OCI-LY1 (cell line): ENCODE data around the gene GJB4.

Experiments
- H2AFZ ChIP-seq: fragments of 200-600 bp; sonication (generic), shearing (Covaris generic); 2 replicates; pipeline ENCODE4 v1.6.0; 2014; ENCODE audit warnings: antibody characterized with exemption, mild to moderate bottlenecking, low read length
- H3F3A ChIP-seq: fragments of 200-600 bp; sonication (generic), shearing (Covaris generic); 2 replicates; pipeline ENCODE4 v1.6.0; 2014; ENCODE audit warnings: mild to moderate bottlenecking, antibody characterized with exemption, low read length, moderate library complexity; ENCODE audit not compliant: insufficient read depth
- H3K27ac ChIP-seq: fragments of 200-600 bp; sonication (generic); 2 replicates; pipeline ENCODE4 v1.5.1; 2014; ENCODE audit warnings: low read length, mixed run types, mild to moderate bottlenecking, low read depth; ENCODE audit not compliant: poor library complexity, severe bottlenecking
- H3K27me3 ChIP-seq: fragments of 200-600 bp; sonication (generic); 2 replicates; pipeline ENCODE4 v1.6.0; 2014; ENCODE audit warnings: antibody characterized with exemption, mild to moderate bottlenecking, low read length, moderate library complexity; ENCODE audit not compliant: insufficient read depth
- H3K36me3 ChIP-seq: fragments of 200-600 bp; sonication (generic); 2 replicates; pipeline ENCODE4 v1.6.1; 2014; ENCODE audit warnings: mild to moderate bottlenecking, antibody characterized with exemption, low read length, moderate library complexity, mixed read lengths; ENCODE audit not compliant: insufficient read depth
- H3K4me1 ChIP-seq: fragments of 200-600 bp; sonication (generic); 2 replicates; pipeline ENCODE4 v1.5.1; 2014; ENCODE audit warnings: mild to moderate bottlenecking, low read length, moderate library complexity; ENCODE audit not compliant: insufficient read depth, severe bottlenecking
- H3K4me2 ChIP-seq: fragments of 200-600 bp; sonication (generic), shearing (Covaris generic); 2 replicates; pipeline ENCODE4 v1.6.1; 2014; ENCODE audit warnings: low read length
- H3K4me3 ChIP-seq: fragments of 200-600 bp; sonication (generic); 2 replicates; pipeline ENCODE4 v1.5.1; 2014; ENCODE audit warnings: low read length, low read depth, mild to moderate bottlenecking, mixed read lengths; ENCODE audit not compliant: poor library complexity, severe bottlenecking
- H3K79me2 ChIP-seq: fragments of 200-600 bp; shearing (Covaris generic); 2 replicates; pipeline ENCODE4 v1.6.1; 2016; ENCODE audit warnings: mixed run types, low read length, mixed read lengths; ENCODE audit not compliant: insufficient read depth
- H3K9ac ChIP-seq: fragments of 200-600 bp; sonication (generic), shearing (Covaris generic); 2 replicates; pipeline ENCODE4 v1.6.1; 2014; ENCODE audit warnings: mild to moderate bottlenecking, low read length, mixed read lengths
- H3K9me2 ChIP-seq: fragments of 200-600 bp; sonication (generic), shearing (Covaris generic); 2 replicates; pipeline ENCODE4 v1.6.1; 2014; ENCODE audit warnings: low read depth, mild to moderate bottlenecking, low read length, mixed read lengths
- H3K9me3 ChIP-seq: fragments of 200-600 bp; shearing (Covaris generic); 2 replicates; pipeline ENCODE4 v1.6.1; 2014; ENCODE audit warnings: low read length, mixed read lengths
- H4K20me1 ChIP-seq: fragments of 200-600 bp; sonication (generic), shearing (Covaris generic); 2 replicates; pipeline ENCODE4 v1.6.0; 2016; ENCODE audit warnings: mild to moderate bottlenecking, low read length; ENCODE audit not compliant: insufficient read depth
- CTCF ChIP-seq: fragments of 200-600 bp; sonication (generic), shearing (Covaris generic); IDR thresholded peaks from 2 replicates; pipeline ENCODE4 v1.5.1; 2017; ENCODE audit warnings: mild to moderate bottlenecking, antibody characterized with exemption, low read length, moderate library complexity, mixed read lengths
- EZH2 ChIP-seq: fragments of 200-600 bp; sonication (generic), shearing (Covaris generic); IDR thresholded peaks from 2 replicates; pipeline ENCODE4 v1.8.0; 2017; ENCODE audit warnings: borderline replicate concordance, mixed run types, mild to moderate bottlenecking, antibody characterized with exemption, low read length, moderate library complexity, mixed read lengths

GJB4 gene

GRCh38 chr1:34761176-34761761 is 1.7 kb downstream of the GJB4 start:
- TF ChIP-seq EZH2 (no peak), CTCF (no peak)

GRCh38 chr1:34761776-34762307 is 2.3 kb downstream of the GJB4 start:
- H3K36me3 ChIP-seq, result no peaks in the 10 kb centered on the region

More at GRCh38 chr1:34761176-34761761, 1.7 kb downstream of the GJB4 start:
- Histone ChIP-seq H3K4me1 (no peaks in the 10 kb centered on the region), H3K4me2 (no peak overlapping the region), H3K9me3 (no peaks in the 10 kb centered on the region), H3K27me3 (no peaks in the 10 kb centered on the region; the same call in 1 of the 2 replicates), H4K20me1 (no peaks in the 10 kb centered on the region), H2AFZ (no peak overlapping the region), H3K4me3 (no peak overlapping the region), H3K9me2 (no peaks in the 10 kb centered on the region), H3K27ac (no peak overlapping the region), H3K36me3 (no peaks in the 10 kb centered on the region), H3K9ac (no peak overlapping the region), H3K79me2 (no peaks in the 10 kb centered on the region), H3F3A (no peaks in the 10 kb centered on the region)

DNA sequence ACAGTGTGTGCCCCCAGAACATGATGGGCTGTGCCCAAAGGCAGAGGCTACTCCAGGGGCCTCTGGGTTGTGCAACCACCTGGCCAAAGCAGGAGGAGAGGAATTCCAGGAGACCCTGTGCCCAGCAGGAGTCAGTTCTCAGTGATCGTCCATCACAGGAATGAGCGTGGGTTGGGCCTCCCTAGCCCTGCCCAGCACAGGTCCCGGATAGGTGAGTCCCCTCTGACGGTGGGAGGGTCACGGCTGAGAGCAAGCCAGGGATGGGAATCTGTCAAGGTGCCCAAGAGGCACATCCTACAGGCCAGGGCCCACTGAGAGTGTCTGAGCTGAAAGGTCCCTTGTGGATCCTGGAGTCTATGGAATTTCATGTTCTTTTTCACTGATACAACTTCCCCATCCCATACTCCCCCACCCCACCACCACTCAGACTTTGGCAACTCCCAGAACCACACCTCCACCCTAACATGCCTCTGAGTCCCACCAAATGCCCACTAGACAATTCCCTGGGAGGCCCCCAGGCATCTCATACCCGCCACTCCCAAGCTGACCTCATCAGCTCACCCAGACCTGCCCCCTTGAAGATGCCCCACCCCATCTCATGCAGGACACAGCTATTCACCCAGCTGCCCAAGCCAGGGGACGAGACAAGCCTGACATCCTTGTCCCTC is 3.1 kb downstream of the GJB4 start:
- no peak overlapping the region for H3K4me2 ChIP-seq
- H3K36me3 ChIP-seq, result no peaks in the 10 kb centered on the region
- no peaks in the 10 kb centered on the region for H3K9me2 ChIP-seq
- H3K27me3 ChIP-seq, result no peaks in the 10 kb centered on the region; the same call in 1 of the 2 replicates
- no peak overlapping the region for H3K27ac ChIP-seq
- no peaks in the 10 kb centered on the region for H3F3A ChIP-seq
- H4K20me1 ChIP-seq, result no peaks in the 10 kb centered on the region
- no peaks in the 10 kb centered on the region for H3K9me3 ChIP-seq
- H3K4me1 ChIP-seq, result no peaks in the 10 kb centered on the region
- no peak overlapping the region for H2AFZ ChIP-seq
- no peaks in the 10 kb centered on the region for H3K79me2 ChIP-seq
- H3K4me3 ChIP-seq, result no peak overlapping the region
- TF ChIP-seq CTCF (no peak), EZH2 (no peak)
- no peak overlapping the region for H3K9ac ChIP-seq

More at GRCh38 chr1:34761776-34762307, 2.3 kb downstream of the GJB4 start:
- Histone ChIP-seq H3F3A (no peaks in the 10 kb centered on the region), H3K4me2 (no peak overlapping the region), H4K20me1 (no peaks in the 10 kb centered on the region), H3K27me3 (no peaks in the 10 kb centered on the region; the same call in 1 of the 2 replicates), H3K4me3 (no peak overlapping the region), H3K79me2 (no peaks in the 10 kb centered on the region), H2AFZ (no peak overlapping the region), H3K9me2 (no peaks in the 10 kb centered on the region), H3K27ac (no peak overlapping the region), H3K4me1 (no peaks in the 10 kb centered on the region), H3K9ac (no peak overlapping the region), H3K9me3 (no peaks in the 10 kb centered on the region)
- TF ChIP-seq CTCF, result no peak
- no peak for TF ChIP-seq EZH2
